Transverse colon (tissue), 3 donors: Measurements from ENCODE around the gene ORMDL2.

Experiments used
- POLR2A ChIP-seq: fragments of 450-650 bp; IDR thresholded peaks from one replicate; pipeline ENCODE4 v1.6.1; 2016; ENCODE audit warnings: antibody characterized with exemption, mild to moderate bottlenecking, moderate library complexity
- TF ChIP-seq, protein P1 (sequence below), 5 experiments: fragments of 200-600 bp in 3 of 5; fragments of 450-650 bp in 2 of 5; sonication (generic) in 3 of 5; IDR thresholded peaks; 1 replicate in 2 of 5; 2 replicates in 3 of 5; pipeline ENCODE4 v1.5.1; 2016 to 2017; ENCODE audit warnings: antibody characterized with exemption in 5 of 5, inconsistent platforms in 3 of 5, mild to moderate bottlenecking in 2 of 5, moderate library complexity in 1 of 5

DNA sequence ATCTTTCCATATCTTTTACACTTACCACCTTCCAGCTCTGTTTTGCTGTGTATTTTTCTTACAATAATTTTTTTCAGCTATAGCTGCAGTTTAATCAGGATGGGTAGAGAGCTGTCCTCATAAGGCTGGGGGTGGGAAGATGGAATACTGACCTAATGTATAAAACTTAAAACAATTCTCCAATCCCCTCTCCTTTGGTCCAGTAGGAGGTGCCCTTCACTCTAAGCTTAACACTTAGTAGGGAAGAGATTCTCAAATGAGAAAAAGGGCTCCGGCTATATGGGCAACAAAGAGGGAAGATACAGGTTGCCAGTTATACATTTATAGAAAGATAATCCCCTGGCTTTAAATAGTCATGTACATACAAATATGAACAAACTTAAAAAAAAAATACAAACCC is 2.8 kb downstream of the ORMDL2 start:
- TF ChIP-seq, protein P1, sequence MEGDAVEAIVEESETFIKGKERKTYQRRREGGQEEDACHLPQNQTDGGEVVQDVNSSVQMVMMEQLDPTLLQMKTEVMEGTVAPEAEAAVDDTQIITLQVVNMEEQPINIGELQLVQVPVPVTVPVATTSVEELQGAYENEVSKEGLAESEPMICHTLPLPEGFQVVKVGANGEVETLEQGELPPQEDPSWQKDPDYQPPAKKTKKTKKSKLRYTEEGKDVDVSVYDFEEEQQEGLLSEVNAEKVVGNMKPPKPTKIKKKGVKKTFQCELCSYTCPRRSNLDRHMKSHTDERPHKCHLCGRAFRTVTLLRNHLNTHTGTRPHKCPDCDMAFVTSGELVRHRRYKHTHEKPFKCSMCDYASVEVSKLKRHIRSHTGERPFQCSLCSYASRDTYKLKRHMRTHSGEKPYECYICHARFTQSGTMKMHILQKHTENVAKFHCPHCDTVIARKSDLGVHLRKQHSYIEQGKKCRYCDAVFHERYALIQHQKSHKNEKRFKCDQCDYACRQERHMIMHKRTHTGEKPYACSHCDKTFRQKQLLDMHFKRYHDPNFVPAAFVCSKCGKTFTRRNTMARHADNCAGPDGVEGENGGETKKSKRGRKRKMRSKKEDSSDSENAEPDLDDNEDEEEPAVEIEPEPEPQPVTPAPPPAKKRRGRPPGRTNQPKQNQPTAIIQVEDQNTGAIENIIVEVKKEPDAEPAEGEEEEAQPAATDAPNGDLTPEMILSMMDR (IDR thresholded peaks at IDR 0.05): no peak
- TF ChIP-seq POLR2A: no peak
